ENCODE data around the gene ZFR. TPM values are rescaled to one million over a fixed set of nuclear protein-coding genes. Genes with fewer than 3 reads are reported as not detected.

ZFR gene
- total RNA-seq, 4 donors from 2014 or later, result 27.7 to 67.1 (median 54.8) TPM

GRCh38 chr5:32419791-32420190 is 24.7 kb downstream of the ZFR start:
- H3K27me3 ChIP-seq, result no peaks in the 10 kb centered on the region
- TF ChIP-seq POLR2A (IDR thresholded peaks at IDR 0.05), result no peak
- peaks cover 2 to 23% (median 4%) of the 10 kb centered on the region in 3 donors for H3K4me1 ChIP-seq
- no peak for DNase-seq
- H3K27ac ChIP-seq, result no peak overlapping the region
- WGBS, 2 donors, result 60 to 83% methylated on average over 1 to 2 of the region's 2 CpGs
- peaks cover 0 to 56% (median 23%) of the 10 kb centered on the region in 3 donors for H3K36me3 ChIP-seq
- no peaks in the 10 kb centered on the region for H3K9me3 ChIP-seq
- H3K4me3 ChIP-seq, result no peak overlapping the region
- intact Hi-C loops (cut with DNase I), result no loop called here

GRCh38 chr5:32413466-32414263 is 30.9 kb downstream of the ZFR start:
- intact Hi-C loops (cut with DNase I), result no loop called here
- H3K27ac ChIP-seq, result no peak overlapping the region
- DNase-seq, result no peak
- peaks cover 0 to 9% (median 0%) of the 10 kb centered on the region in 3 donors for H3K4me1 ChIP-seq
- H3K4me3 ChIP-seq, result no peak overlapping the region
- no peaks in the 10 kb centered on the region for H3K27me3 ChIP-seq
- H3K9me3 ChIP-seq, result no peaks in the 10 kb centered on the region
- peaks cover 0 to 99% (median 28%) of the 10 kb centered on the region in 3 donors for H3K36me3 ChIP-seq
- TF ChIP-seq, protein P1, sequence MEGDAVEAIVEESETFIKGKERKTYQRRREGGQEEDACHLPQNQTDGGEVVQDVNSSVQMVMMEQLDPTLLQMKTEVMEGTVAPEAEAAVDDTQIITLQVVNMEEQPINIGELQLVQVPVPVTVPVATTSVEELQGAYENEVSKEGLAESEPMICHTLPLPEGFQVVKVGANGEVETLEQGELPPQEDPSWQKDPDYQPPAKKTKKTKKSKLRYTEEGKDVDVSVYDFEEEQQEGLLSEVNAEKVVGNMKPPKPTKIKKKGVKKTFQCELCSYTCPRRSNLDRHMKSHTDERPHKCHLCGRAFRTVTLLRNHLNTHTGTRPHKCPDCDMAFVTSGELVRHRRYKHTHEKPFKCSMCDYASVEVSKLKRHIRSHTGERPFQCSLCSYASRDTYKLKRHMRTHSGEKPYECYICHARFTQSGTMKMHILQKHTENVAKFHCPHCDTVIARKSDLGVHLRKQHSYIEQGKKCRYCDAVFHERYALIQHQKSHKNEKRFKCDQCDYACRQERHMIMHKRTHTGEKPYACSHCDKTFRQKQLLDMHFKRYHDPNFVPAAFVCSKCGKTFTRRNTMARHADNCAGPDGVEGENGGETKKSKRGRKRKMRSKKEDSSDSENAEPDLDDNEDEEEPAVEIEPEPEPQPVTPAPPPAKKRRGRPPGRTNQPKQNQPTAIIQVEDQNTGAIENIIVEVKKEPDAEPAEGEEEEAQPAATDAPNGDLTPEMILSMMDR (IDR thresholded peaks at IDR 0.05), result no peak
- no peak for TF ChIP-seq POLR2A (IDR thresholded peaks at IDR 0.05)
- 86 to 91% methylated on average over 3 of the region's 3 CpGs for WGBS, 2 donors

- Histone ChIP-seq H3K4me3 (no peak overlapping the region), H3K9me3 (no peaks in the 10 kb centered on the region), H3K36me3 (peaks cover 0 to 99% (median 21%) of the 10 kb centered on the region in 3 donors), H3K27ac (no peak overlapping the region), H3K27me3 (no peaks in the 10 kb centered on the region), H3K4me1 (peaks cover 0 to 9% (median 0%) of the 10 kb centered on the region in 3 donors)
- no peak for TF ChIP-seq POLR2A (IDR thresholded peaks at IDR 0.05)
- TF ChIP-seq, protein P1 (IDR thresholded peaks at IDR 0.05), result no peak
- no peak for DNase-seq
- intact Hi-C loops (cut with DNase I), result no loop called here
Observed at GRCh38 chr5:32410630-32411029, 33.9 kb downstream of the ZFR start.

DNA sequence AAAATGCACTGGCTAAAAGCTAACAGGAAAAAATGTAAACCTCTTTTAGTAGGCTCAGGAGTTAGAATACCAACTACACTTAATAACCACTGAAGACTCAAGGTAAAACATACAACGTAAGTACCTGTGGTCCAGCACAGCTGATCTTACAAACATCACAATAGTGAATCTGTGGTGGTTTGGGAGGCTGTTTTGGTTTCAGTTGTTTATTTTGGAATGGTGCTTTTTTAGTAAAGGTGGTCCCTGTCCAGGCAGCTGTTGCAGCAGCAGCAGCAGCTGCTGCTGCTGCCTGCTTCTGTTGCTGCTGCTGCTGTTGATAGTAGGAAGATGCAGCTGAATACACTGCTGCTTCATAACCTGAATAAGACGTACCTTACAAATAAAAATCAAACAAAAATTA is 37.9 kb downstream of the ZFR start:
- no peak overlapping the region for H3K4me3 ChIP-seq
- H3K4me1 ChIP-seq, result no peaks in the 10 kb centered on the region
- peaks cover under 1 to 100% (median 23%) of the 10 kb centered on the region in 3 donors for H3K36me3 ChIP-seq
- intact Hi-C loops (cut with DNase I), result no loop called here
- TF ChIP-seq, protein P1 (IDR thresholded peaks at IDR 0.05), result no peak
- no peak for TF ChIP-seq POLR2A (IDR thresholded peaks at IDR 0.05)
- H3K27me3 ChIP-seq, result no peaks in the 10 kb centered on the region
- no peak for DNase-seq
- no peak overlapping the region for H3K27ac ChIP-seq
- no peaks in the 10 kb centered on the region for H3K9me3 ChIP-seq
- 87 to 88% methylated on average over 2 of the region's 2 CpGs for WGBS, 2 donors

DNA sequence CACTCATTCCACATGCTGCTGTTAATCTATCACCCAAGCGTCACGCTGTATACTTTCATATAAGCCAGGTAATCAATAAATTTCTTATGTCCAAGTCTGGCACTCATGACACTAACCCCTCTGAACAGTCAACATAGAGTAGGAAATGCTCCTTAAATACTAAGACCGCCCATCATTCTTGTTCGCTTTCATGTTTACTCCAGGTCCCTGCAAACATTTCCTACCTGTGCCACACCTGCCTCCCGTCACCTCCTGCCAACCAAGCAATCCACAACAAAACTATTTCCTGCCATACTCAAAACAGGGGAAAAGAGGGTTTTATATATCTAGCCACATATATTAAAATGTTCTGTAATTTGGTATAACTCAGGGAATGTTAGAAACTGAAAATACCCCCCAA is 39.0 kb downstream of the ZFR start:
- intact Hi-C loops (cut with DNase I), result no loop called here
- Histone ChIP-seq H3K9me3 (no peaks in the 10 kb centered on the region), H3K36me3 (peaks cover 5 to 100% (median 23%) of the 10 kb centered on the region in 3 donors), H3K27ac (no peak overlapping the region), H3K4me3 (no peak overlapping the region), H3K27me3 (no peaks in the 10 kb centered on the region), H3K4me1 (no peaks in the 10 kb centered on the region)
- TF ChIP-seq, protein P1 (IDR thresholded peaks at IDR 0.05), result no peak
- no peak for TF ChIP-seq POLR2A (IDR thresholded peaks at IDR 0.05)
- DNase-seq, result no peak
- 94% methylated on average over 5 of the region's 5 CpGs for WGBS, 2 donors

Data from esophagus squamous epithelium (tissue), 5 donors.